Fibroblast of the conjunctiva (primary cell): ENCODE measurements around the gene IFIT2.
"Not testable (repeated sequence)": the region's sequence is repeated elsewhere in the genome, so short reads cannot be mapped to it uniquely, and the experiment has no call there.

Experiments used
- DNase-seq: peaks from one replicate; pipeline ENCODE4 v3.0.0-alpha.2; 2010; ENCODE audit warnings: low read depth

The IFIT2 gene, protein sequence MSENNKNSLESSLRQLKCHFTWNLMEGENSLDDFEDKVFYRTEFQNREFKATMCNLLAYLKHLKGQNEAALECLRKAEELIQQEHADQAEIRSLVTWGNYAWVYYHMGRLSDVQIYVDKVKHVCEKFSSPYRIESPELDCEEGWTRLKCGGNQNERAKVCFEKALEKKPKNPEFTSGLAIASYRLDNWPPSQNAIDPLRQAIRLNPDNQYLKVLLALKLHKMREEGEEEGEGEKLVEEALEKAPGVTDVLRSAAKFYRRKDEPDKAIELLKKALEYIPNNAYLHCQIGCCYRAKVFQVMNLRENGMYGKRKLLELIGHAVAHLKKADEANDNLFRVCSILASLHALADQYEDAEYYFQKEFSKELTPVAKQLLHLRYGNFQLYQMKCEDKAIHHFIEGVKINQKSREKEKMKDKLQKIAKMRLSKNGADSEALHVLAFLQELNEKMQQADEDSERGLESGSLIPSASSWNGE

GRCh38 chr10:89301721-89302445, at the start of gene IFIT2:
TSS of gene IFIT2 (plus strand) at chr10:89302046. CDS start at chr10:89302124, 78 bp downstream.
- DNase-seq = peak; percentile 63

DNA sequence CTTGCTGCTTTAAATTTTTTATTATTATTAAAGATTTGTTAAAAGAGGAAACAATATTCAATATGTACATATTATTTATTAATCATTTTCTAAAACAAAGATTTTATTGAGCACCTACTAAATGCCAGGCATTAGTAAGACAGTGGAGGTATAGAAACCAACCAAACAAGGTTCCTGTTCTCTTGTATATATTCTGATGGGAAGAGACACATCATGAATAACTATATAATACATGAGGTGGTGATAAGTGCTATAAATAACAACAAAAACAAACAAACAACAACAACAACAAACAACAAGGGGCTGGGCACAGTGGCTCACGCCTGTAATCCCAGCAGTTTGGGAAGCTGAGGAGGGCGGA, 49.6 kb upstream of the IFIT2 start:
- DNase-seq = no peak

- not testable (repeated sequence) for DNase-seq
Observed at GRCh38 chr10:89255091-89255579, 46.7 kb upstream of the IFIT2 start.

- no peak for DNase-seq
Observed at GRCh38 chr10:89255793-89256192, 46.1 kb upstream of the IFIT2 start.

DNA sequence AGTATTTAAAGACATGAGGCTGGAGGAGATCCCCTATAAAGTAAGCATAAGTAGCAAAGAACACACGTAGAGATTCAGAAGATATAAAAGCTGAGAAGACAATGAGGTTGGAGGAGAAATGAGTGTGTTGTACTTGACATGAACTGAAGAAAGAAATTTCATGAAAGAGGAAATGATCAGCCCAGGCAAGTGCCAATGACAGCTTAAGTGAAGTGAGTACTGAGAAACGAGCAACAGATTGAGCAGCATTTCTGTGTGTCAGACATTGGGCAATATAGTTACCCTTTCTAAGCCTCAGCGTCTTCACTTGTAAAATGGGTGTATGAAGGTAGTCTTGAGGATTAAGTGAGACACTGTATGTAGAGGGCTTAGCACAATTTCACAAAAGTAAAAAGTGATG, 45.5 kb upstream of the IFIT2 start:
- no peak for DNase-seq

- no peak for DNase-seq
Observed at GRCh38 chr10:89256962-89257361, 44.9 kb upstream of the IFIT2 start.

GRCh38 chr10:89257581-89257980, 44.3 kb upstream of the IFIT2 start:
- no peak for DNase-seq

GRCh38 chr10:89258881-89259280, 43.0 kb upstream of the IFIT2 start:
- DNase-seq = no peak

GRCh38 chr10:89262086-89263051, 39.5 kb upstream of the IFIT2 start:
- DNase-seq = no peak

- DNase-seq = no peak
Observed at GRCh38 chr10:89263091-89263490, 38.8 kb upstream of the IFIT2 start.

DNA sequence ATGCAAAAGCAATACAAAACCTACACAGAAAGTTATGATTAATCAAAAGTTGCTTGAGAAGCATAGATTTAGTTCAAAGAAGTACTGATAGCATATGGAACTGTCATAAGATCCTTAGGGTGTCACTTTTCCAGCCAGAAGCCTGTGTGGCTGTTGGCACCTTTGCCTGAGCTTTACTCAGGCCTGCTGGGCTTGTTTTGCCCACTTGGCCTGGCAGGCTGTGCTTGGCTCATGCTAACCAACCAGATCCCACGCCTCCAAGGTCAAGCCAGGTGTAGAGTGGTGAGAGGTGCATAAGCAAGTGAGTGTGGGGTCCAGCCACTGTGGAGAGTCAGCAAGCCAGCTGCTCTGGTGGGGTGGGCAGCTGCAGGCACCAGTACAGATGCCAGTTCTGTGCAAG, 38.3 kb upstream of the IFIT2 start:
- DNase-seq = no peak

DNA sequence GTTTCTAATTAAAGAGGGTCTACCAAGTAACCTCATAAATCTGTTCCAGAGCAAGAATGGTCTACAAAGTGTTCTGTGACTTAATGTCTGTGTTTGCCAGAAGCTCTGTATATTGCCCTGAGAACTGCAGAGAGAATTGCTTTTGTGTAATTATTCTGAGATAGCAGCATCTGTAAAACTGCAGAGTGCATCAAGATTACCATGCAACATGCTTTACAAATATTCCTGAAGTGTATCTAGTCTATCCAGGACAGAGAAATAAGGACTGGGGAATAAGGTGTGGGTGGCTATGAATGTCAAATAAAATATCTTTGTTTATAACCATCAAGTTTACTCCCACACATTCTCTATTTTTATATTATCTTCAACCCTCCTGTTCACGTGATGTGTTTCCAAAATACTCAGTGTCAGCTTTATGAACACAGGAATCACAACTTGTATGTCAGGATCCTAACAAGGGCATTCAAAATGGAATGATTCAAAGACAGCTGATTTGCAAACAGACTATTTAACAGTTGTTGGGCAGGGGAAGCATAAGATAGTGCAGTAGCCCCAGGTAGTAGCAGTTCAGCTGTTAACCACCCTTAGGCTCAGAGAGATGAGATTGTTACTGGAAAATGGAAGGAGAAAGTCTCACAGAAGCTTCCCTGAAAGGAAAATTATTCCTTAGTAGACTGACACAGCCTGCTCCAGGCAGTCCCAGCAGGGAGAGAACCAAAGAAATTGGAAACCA, 35.0 kb upstream of the IFIT2 start:
- no peak for DNase-seq

- no peak for DNase-seq
Observed at GRCh38 chr10:89269433-89270152, 32.3 kb upstream of the IFIT2 start.

- no peak for DNase-seq
Observed at GRCh38 chr10:89270153-89270483, 31.7 kb upstream of the IFIT2 start.

DNA sequence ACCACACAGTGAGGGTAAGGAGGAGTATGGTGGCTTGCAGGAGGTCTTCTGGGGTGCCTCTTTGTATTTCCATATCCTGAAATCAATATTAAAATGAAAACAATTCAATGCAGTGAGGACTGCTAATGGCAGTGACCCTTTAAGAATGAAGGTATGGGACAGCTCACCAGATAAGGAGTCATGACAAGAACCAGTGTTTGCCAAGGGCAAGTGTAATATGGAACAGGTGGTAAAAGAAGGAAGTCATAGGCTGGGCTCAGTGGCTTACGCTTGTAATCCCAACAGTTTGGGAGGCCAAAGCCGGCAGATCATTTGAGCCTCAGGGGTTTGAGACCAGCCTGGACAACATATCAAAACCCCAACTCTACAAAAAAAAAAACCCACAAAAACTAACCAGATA, 30.3 kb upstream of the IFIT2 start:
- DNase-seq = no peak

DNA sequence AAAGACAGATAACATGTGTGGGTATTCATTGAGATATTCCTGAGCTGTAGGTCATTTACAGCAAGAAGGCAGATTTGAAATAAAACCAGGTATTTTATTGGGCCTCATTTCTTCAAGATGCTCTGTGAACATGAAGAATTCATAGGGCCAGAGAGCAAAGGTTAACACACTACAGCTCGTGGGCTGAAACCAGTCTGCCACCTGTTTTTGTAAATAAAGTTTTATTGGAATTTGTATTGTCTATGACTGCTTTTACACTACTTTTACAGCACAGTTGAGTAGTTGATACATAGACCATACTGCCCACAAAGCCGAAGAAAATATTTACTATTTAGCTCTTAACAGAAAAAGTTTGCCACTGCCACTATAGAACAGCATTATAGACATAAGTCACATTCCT, 28.2 kb upstream of the IFIT2 start:
- DNase-seq = no peak

GRCh38 chr10:89274928-89275327, 26.9 kb upstream of the IFIT2 start:
- no peak for DNase-seq

DNA sequence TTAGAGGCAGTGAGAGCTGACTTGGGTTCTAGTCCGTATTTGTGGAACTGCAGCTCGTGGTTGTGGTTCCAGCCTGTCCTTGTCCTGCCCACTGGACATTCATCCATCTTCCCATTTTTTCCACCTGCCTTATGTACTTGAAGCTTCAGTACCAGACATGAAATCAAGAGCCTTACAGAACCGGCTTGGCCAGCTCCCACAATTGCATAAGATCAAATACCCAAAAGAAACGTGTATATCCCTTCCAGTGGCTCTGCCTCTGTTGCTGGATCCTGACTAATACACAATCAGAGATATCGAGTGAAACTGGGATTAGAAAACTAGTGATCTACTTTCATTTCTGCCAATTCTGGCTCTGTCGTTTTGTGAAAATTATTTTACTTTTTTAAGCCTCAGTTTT, 26.5 kb upstream of the IFIT2 start:
- no peak for DNase-seq

DNA sequence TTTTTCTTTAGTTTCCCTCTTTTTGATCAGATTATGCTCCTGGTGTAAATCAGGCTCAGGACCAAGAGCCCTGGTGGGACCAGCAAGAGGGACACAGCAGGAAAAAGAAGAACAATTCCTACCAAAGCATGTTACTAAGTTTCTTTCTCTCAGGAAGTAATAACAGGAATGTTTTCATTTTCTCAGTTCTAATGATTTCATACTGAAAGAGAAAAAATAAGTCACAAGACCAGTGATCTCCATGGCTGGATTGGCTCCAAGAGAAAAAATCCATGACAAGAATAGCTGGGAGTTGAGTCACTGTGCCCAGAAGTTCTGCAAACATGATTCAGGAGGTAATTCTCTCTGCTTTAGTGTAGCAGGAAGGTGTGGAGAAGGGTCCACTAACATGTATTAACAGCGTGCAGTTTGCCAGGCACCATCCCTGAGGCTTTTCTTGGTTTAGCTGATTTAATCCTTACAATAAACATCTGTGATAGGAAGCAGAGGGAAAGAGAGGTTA, 23.8 kb upstream of the IFIT2 start:
- peak; percentile 93 for DNase-seq

- DNase-seq = no peak
Observed at GRCh38 chr10:89278900-89279392, 22.9 kb upstream of the IFIT2 start.
